ENCODE results near the gene NPC2.

NPC2 gene

GRCh38 chr14:74505831-74506230 is 12.7 kb upstream of the NPC2 start:
- DNase-seq: no peak
- in situ Hi-C loops (cut with HindIII; ENCODE audit: low pct_ligation_motif_present, low pct_unique_long_range_greater_than_20kb, low sequenced_read_pairs): no loop called here

- no peak for DNase-seq
These were observed 12.0 kb upstream of the NPC2 start for GRCh38 chr14:74504874-74505720.

GRCh38 chr14:74504412-74504811 is 11.3 kb upstream of the NPC2 start:
- in situ Hi-C loops (cut with HindIII; ENCODE audit: low pct_ligation_motif_present, low pct_unique_long_range_greater_than_20kb, low sequenced_read_pairs): no loop called here
- DNase-seq: no peak

More at GRCh38 chr14:74504874-74505720, 12.0 kb upstream of the NPC2 start:
- in situ Hi-C loops (cut with HindIII; ENCODE audit: low pct_ligation_motif_present, low pct_unique_long_range_greater_than_20kb, low sequenced_read_pairs): no loop called here

- in situ Hi-C loops (cut with HindIII; ENCODE audit: low pct_ligation_motif_present, low pct_unique_long_range_greater_than_20kb, low sequenced_read_pairs): no loop called here
- no peak for DNase-seq
These were observed 10.8 kb upstream of the NPC2 start for GRCh38 chr14:74503938-74504335.

GRCh38 chr14:74503291-74503937 is 10.3 kb upstream of the NPC2 start:
- in situ Hi-C loops (cut with HindIII; ENCODE audit: low pct_ligation_motif_present, low pct_unique_long_range_greater_than_20kb, low sequenced_read_pairs): no loop called here
- DNase-seq: no peak

- no peak for DNase-seq
These were observed 9.3 kb upstream of the NPC2 start for GRCh38 chr14:74502236-74503019.

GRCh38 chr14:74501691-74502090 is 8.6 kb upstream of the NPC2 start:
- in situ Hi-C loops (cut with HindIII; ENCODE audit: low pct_ligation_motif_present, low pct_unique_long_range_greater_than_20kb, low sequenced_read_pairs): no loop called here
- DNase-seq: no peak

More at GRCh38 chr14:74502236-74503019, 9.3 kb upstream of the NPC2 start:
- in situ Hi-C loops (cut with HindIII; ENCODE audit: low pct_ligation_motif_present, low pct_unique_long_range_greater_than_20kb, low sequenced_read_pairs): no loop called here

GRCh38 chr14:74501135-74501614 is 8.1 kb upstream of the NPC2 start:
- peak; percentile 25 for DNase-seq
- in situ Hi-C loops (cut with HindIII; ENCODE audit: low pct_ligation_motif_present, low pct_unique_long_range_greater_than_20kb, low sequenced_read_pairs): no loop called here

GRCh38 chr14:74500417-74501134 is 7.5 kb upstream of the NPC2 start:
- DNase-seq: no peak
- in situ Hi-C loops (cut with HindIII; ENCODE audit: low pct_ligation_motif_present, low pct_unique_long_range_greater_than_20kb, low sequenced_read_pairs): no loop called here

GRCh38 chr14:74495356-74495755 is 2.3 kb upstream of the NPC2 start:
- no peak for DNase-seq
- in situ Hi-C loops (cut with HindIII; ENCODE audit: low pct_ligation_motif_present, low pct_unique_long_range_greater_than_20kb, low sequenced_read_pairs): no loop called here

GRCh38 chr14:74493343-74494261 is 497 bp upstream of the NPC2 start, which contains the start of gene ISCA2:
Gene ISCA2 (plus strand): TSS chr14:74493765. CDS start chr14:74493775, 10 bp downstream.
- in situ Hi-C loops (cut with HindIII; ENCODE audit: low pct_ligation_motif_present, low pct_unique_long_range_greater_than_20kb, low sequenced_read_pairs): no loop called here
- peak; percentile 97 for DNase-seq

- in situ Hi-C loops (cut with HindIII; ENCODE audit: low pct_ligation_motif_present, low pct_unique_long_range_greater_than_20kb, low sequenced_read_pairs): no loop called here
- peak; percentile 53 for DNase-seq
These were observed 939 bp downstream of the NPC2 start for GRCh38 chr14:74491956-74492775.

- no peak for DNase-seq
- in situ Hi-C loops (cut with HindIII; ENCODE audit: low pct_ligation_motif_present, low pct_unique_long_range_greater_than_20kb, low sequenced_read_pairs): no loop called here
These were observed 2.6 kb downstream of the NPC2 start for GRCh38 chr14:74490486-74490885.

- DNase-seq: peak; percentile 44
- in situ Hi-C loops (cut with HindIII; ENCODE audit: low pct_ligation_motif_present, low pct_unique_long_range_greater_than_20kb, low sequenced_read_pairs): no loop called here
These were observed 4.2 kb downstream of the NPC2 start for GRCh38 chr14:74488786-74489397.

GRCh38 chr14:74486164-74486563 is 6.9 kb downstream of the NPC2 start:
- in situ Hi-C loops (cut with HindIII; ENCODE audit: low pct_ligation_motif_present, low pct_unique_long_range_greater_than_20kb, low sequenced_read_pairs): no loop called here
- DNase-seq: no peak

GRCh38 chr14:74483321-74483720 is 9.8 kb downstream of the NPC2 start:
- DNase-seq: no peak
- in situ Hi-C loops (cut with HindIII; ENCODE audit: low pct_ligation_motif_present, low pct_unique_long_range_greater_than_20kb, low sequenced_read_pairs): no loop called here
